Measurements from ENCODE around the gene CCR5. TPM values are rescaled to one million over a fixed set of nuclear protein-coding genes. Genes with fewer than 3 reads are reported as not detected.

The CCR5 gene
- total and polyA plus RNA-seq, 9 of the 15 experiments (the other 6 are each of a cell fraction or from before 2014, with no cell fraction given) = not detected

GRCh38 chr3:46400000-46400734 is 29.4 kb downstream of the CCR5 start (continued):
- TF ChIP-seq ZNF280B (CRISPR knock-in tag; IDR thresholded peaks at IDR 0.05) (no peak), MTA3 (IDR thresholded peaks at IDR 0.05; ENCODE audit: borderline replicate concordance) (peak; percentile 51; the same call in 1 of the 2 replicates), POU5F1 (IDR thresholded peaks at IDR 0.05; ENCODE audit: borderline replicate concordance, low read depth, low read length, partially characterized antibody) (no peak), PBX2 (CRISPR knock-in tag; IDR thresholded peaks at IDR 0.05; ENCODE audit: low read depth) (peak; percentile 53; the same call in 1 of the 2 replicates), PBX2 (tag; conservative IDR thresholded peaks at IDR 0.05; ENCODE audit: low read depth) (peak; percentile 99), HOXB6 (CRISPR knock-in tag; IDR thresholded peaks at IDR 0.05; ENCODE audit: borderline replicate concordance) (no peak), ZNF23 (CRISPR knock-in tag; IDR thresholded peaks at IDR 0.05) (no peak), ETV5 (CRISPR knock-in tag; IDR thresholded peaks at IDR 0.05; ENCODE audit: low read depth) (0 out of 2 replicates have a peak, but pooled peaks have one; percentile 60), ZBTB49 (CRISPR knock-in tag; IDR thresholded peaks at IDR 0.05; ENCODE audit: borderline replicate concordance) (no peak), CBFA2T3 (IDR thresholded peaks at IDR 0.05) (peak; percentile 94), BRF2 (IDR thresholded peaks at IDR 0.05; ENCODE audit: borderline replicate concordance, insufficient read depth, insufficient read length) (no peak), E2F6 (IDR thresholded peaks at IDR 0.05; ENCODE audit: borderline replicate concordance in 1 of 2, extremely low read depth in 1 of 2, insufficient read depth in 1 of 2, insufficient read length in 1 of 2, low read depth in 1 of 2, low read length in 1 of 2, poor library complexity in 1 of 2, severe bottlenecking in 1 of 2) (no peak), SRSF3 (IDR thresholded peaks at IDR 0.05; ENCODE audit: insufficient read depth, low read length) (no peak), LEF1 (IDR thresholded peaks at IDR 0.05) (peak; percentile 84), DMBX1 (CRISPR knock-in tag; IDR thresholded peaks at IDR 0.05; ENCODE audit: borderline replicate concordance) (0 out of 2 replicates have a peak, but pooled peaks have one; percentile 30), NCOA6 (IDR thresholded peaks at IDR 0.05) (no peak), TCF3 (CRISPR knock-in tag; IDR thresholded peaks at IDR 0.05) (peak; percentile 83), YBX1 (IDR thresholded peaks at IDR 0.05) (no peak)

All from K562 (cell line).